Activated CD4-positive, alpha-beta T cell treated with anti-CD3 and anti-CD28 coated beads for 4 hours (primary cell): ENCODE data around the gene EFCAB13.
"Not testable (repeated sequence)": the region's sequence is repeated elsewhere in the genome, so short reads cannot be mapped to it uniquely, and the experiment has no call there.

Source experiments
- DNase-seq, 2 donors: peaks; one replicate each; pipeline ENCODE4 v3.0.0-alpha.2; 2020

The EFCAB13 gene

GRCh38 chr17:47432240-47432639, 108.5 kb downstream of the EFCAB13 start:
- DNase-seq = not testable (repeated sequence)

- no peak for DNase-seq
These were observed 141.4 kb downstream of the EFCAB13 start for GRCh38 chr17:47465165-47465564.

GRCh38 chr17:47466976-47467375, 143.2 kb downstream of the EFCAB13 start:
- not testable (repeated sequence) for DNase-seq

GRCh38 chr17:47470836-47471235, 147.1 kb downstream of the EFCAB13 start:
- DNase-seq = no peak

GRCh38 chr17:47472073-47472472, 148.3 kb downstream of the EFCAB13 start:
- not testable (repeated sequence) for DNase-seq
